PFSK-1 (cell line): ENCODE measurements around the gene NTM.

Experiments
- FOXP2 ChIP-seq: optimal IDR thresholded peaks from 2 replicates; pipeline ENCODE3; 2011; ENCODE audit warnings: borderline replicate concordance, control low read depth, inconsistent platforms; ENCODE audit not compliant: insufficient read depth; ENCODE audit errors: extremely low read length, extremely low read depth
- POLR2AphosphoS5 ChIP-seq: IDR thresholded peaks from 2 replicates; pipeline ENCODE4 v1.6.1; 2012; ENCODE audit warnings: low read depth, mild to moderate bottlenecking, control low read depth, low read length, moderate library complexity
- SIN3A ChIP-seq: IDR thresholded peaks from 2 replicates; pipeline ENCODE4 v1.6.1; 2012; ENCODE audit warnings: mild to moderate bottlenecking, low read length, moderate library complexity, borderline replicate concordance; ENCODE audit not compliant: insufficient read depth
- TAF1 ChIP-seq: IDR thresholded peaks from 2 replicates; pipeline ENCODE4 v1.6.1; 2012; ENCODE audit warnings: low read length, control low read depth, borderline replicate concordance; ENCODE audit not compliant: insufficient read depth
- TF ChIP-seq, protein P1 (sequence below), 2 experiments: IDR thresholded peaks; 2 replicates each; pipeline versions ENCODE4 v1.6.1 to v1.8.0; 2011 to 2012; ENCODE audit warnings: low read depth in 2 of 2, low read length in 2 of 2, control low read depth in 1 of 2, inconsistent platforms in 1 of 2, mild to moderate bottlenecking in 1 of 2, moderate library complexity in 1 of 2; ENCODE audit not compliant: insufficient read depth in 1 of 2

The NTM gene

DNA sequence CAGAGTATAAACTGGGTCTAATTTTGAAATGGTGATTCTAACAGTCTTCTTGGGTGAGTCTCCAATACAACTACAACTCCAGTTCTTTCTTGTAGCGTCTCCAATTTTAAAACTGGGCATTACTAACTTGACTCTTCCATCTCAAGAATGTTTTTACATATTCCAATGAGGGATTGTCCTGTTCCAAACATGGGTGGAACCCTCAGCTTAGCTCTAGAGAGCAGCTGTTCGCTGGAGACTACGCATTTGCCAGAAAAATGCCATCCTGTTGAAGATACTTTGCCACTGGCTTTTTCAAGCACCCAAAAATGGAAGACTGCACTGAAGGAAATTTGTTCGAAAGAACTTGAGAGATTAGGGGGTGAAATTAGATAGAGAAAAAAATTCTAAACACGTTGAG, 870.0 kb downstream of the NTM start:
- no peak for TF ChIP-seq SIN3A
- no peak for TF ChIP-seq TAF1
- no peak for TF ChIP-seq FOXP2

DNA sequence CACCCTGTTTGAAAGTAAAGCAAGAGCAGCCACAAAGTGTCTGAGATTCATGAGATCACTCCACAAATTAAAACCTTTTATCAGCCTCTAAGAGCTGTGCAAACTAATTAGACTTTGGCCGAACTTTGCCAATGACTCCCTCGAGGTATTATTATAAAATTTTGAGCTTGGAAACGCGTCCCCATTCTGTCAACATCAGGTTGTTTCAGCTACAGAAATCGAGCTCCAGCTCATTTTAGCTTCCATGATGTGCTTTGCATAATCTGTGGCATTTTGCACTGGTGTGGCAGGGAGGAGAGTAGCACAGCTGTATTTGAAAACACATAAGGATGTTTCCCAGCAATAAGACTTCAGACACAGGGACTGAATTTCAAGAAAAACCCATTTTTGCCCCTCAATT, 872.2 kb downstream of the NTM start:
- TF ChIP-seq TAF1: no peak

DNA sequence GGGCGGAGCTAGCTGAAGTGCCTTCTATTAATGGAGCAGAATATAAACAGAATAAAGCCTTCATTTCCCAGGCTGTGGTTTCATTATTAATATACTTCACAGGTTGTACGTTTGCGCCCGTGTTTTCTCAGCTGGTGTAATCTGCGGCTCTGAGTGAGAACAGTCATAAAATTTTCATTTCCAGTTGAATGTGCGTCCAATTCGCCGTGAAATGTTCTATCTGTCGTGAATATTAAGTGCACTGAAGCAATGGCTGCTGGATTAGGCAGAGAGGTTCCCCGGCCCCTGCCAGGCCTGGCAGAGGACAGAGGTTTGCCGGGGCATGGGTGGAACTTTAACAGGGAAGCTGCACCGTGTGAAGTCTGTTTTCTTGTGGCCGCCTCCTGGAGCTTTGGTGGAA, 874.4 kb downstream of the NTM start:
- TF ChIP-seq, protein P1, sequence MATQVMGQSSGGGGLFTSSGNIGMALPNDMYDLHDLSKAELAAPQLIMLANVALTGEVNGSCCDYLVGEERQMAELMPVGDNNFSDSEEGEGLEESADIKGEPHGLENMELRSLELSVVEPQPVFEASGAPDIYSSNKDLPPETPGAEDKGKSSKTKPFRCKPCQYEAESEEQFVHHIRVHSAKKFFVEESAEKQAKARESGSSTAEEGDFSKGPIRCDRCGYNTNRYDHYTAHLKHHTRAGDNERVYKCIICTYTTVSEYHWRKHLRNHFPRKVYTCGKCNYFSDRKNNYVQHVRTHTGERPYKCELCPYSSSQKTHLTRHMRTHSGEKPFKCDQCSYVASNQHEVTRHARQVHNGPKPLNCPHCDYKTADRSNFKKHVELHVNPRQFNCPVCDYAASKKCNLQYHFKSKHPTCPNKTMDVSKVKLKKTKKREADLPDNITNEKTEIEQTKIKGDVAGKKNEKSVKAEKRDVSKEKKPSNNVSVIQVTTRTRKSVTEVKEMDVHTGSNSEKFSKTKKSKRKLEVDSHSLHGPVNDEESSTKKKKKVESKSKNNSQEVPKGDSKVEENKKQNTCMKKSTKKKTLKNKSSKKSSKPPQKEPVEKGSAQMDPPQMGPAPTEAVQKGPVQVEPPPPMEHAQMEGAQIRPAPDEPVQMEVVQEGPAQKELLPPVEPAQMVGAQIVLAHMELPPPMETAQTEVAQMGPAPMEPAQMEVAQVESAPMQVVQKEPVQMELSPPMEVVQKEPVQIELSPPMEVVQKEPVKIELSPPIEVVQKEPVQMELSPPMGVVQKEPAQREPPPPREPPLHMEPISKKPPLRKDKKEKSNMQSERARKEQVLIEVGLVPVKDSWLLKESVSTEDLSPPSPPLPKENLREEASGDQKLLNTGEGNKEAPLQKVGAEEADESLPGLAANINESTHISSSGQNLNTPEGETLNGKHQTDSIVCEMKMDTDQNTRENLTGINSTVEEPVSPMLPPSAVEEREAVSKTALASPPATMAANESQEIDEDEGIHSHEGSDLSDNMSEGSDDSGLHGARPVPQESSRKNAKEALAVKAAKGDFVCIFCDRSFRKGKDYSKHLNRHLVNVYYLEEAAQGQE (IDR thresholded peaks at IDR 0.05; ENCODE audit: insufficient read depth in 1 of 2, low read depth in 2 of 2, low read length in 2 of 2): no peak
- TF ChIP-seq POLR2AphosphoS5: no peak
- no peak for TF ChIP-seq TAF1
- TF ChIP-seq SIN3A: no peak
- no peak for TF ChIP-seq FOXP2

GRCh38 chr11:132245403-132246385, 875.3 kb downstream of the NTM start:
- TF ChIP-seq, protein P1 (IDR thresholded peaks at IDR 0.05; ENCODE audit: insufficient read depth in 1 of 2, low read depth in 2 of 2, low read length in 2 of 2): no peak
- TF ChIP-seq TAF1 (no peak), FOXP2 (no peak), POLR2AphosphoS5 (no peak), SIN3A (no peak)

- TF ChIP-seq SIN3A (no peak), TAF1 (no peak), FOXP2 (no peak), POLR2AphosphoS5 (no peak)
- TF ChIP-seq, protein P1 (IDR thresholded peaks at IDR 0.05; ENCODE audit: insufficient read depth in 1 of 2, low read depth in 2 of 2, low read length in 2 of 2): no peak
Measured at GRCh38 chr11:132248580-132248979, 878.2 kb downstream of the NTM start.

DNA sequence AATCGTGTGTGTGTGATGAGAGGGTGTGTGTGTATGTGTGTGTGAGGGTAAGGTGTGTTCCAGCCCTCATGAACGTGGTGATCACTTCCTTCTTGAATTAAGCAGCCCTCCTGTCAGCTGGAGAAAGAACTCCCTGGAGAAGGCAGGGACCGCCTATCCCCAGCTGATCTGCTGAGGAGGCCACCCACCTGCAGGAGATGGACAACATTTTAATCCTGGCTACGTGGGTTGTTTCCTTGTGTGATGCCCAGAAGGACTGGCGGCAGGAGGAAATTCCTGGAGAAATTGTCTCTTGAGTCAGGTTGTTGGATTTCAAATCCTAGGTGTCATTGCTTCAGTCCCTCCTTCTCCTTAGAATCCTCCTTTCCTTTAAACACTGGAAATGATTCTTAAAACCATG, 878.8 kb downstream of the NTM start:
- TF ChIP-seq SIN3A: no peak
- TF ChIP-seq, protein P1 (IDR thresholded peaks at IDR 0.05; ENCODE audit: insufficient read depth in 1 of 2, low read depth in 2 of 2, low read length in 2 of 2): no peak
- TF ChIP-seq FOXP2: no peak
- no peak for TF ChIP-seq TAF1
- no peak for TF ChIP-seq POLR2AphosphoS5
